GM12873 (cell line): ENCODE results near the gene ANKRD13C.

Experiments used
- CTCF ChIP-seq: IDR thresholded peaks from 2 replicates; pipeline ENCODE4 v1.5.1; 2012; ENCODE audit warnings: low read depth, mild to moderate bottlenecking, moderate library complexity, low read length, control low read depth; ENCODE audit not compliant: insufficient read depth; ENCODE audit errors: missing control alignments

ANKRD13C gene

GRCh38 chr1:70354332-70355110 lies at the start of gene ANKRD13C:
TSS of gene ANKRD13C (minus strand) at chr1:70354722. CDS start at chr1:70354408, 314 bp downstream.
- no peak for TF ChIP-seq CTCF

- TF ChIP-seq CTCF: no peak
Observed at GRCh38 chr1:70403759-70404158, 49.2 kb upstream of the ANKRD13C start.

GRCh38 chr1:70401974-70402373 lies 47.5 kb upstream of the ANKRD13C start:
- TF ChIP-seq CTCF: no peak

DNA sequence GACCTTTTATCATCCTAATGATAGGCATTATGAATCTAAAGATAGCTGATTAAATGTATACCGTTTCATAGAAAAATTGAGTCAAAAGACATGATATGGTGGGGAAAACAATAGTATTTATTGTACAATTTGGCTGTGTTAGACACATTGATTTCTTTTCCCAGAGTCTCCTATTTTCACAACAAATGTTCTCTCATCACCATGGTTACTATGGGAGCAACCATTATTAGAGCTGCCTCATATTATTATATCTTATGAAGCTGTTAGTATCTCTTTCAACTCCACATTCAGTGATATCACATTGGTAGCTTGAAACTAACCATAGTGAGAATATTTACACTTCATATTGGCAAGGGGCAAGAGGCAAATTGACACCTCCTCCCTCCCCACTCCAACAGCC lies 45.8 kb upstream of the ANKRD13C start:
- TF ChIP-seq CTCF: no peak

- TF ChIP-seq CTCF: no peak
Observed at GRCh38 chr1:70397013-70397412, 42.5 kb upstream of the ANKRD13C start.

DNA sequence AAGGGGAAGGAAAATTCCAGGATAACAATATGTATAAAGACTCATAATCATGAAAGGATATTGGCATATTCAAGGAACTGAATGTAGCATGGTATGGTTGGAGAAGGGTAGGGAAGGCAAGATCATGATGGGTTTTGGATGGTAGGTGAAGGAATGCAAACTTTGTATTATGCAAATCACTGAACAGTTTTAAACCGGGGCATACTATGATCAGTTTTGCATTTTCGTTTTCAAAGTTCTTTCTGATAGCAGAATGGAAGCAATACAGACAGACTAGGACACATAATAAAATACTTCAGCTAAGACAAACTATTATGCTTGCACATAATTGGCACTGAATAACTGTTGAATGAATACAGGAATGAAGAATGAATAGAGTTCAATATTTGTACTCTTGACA lies 42.1 kb upstream of the ANKRD13C start:
- no peak for TF ChIP-seq CTCF

GRCh38 chr1:70392626-70393025 lies 38.1 kb upstream of the ANKRD13C start:
- no peak for TF ChIP-seq CTCF
